B cell (primary cell): Measurements from ENCODE around the gene PSG5.
"Not testable (repeated sequence)": the region's sequence is repeated elsewhere in the genome, so short reads cannot be mapped to it uniquely, and the experiment has no call there.

Source experiments
- CTCF ChIP-seq: fragments of 200-600 bp; IDR thresholded peaks from one replicate; pipeline ENCODE4 v1.8.0; 2022; ENCODE audit warnings: antibody characterized with exemption, mild to moderate bottlenecking
- EZH2 ChIP-seq: IDR thresholded peaks from 2 replicates; pipeline ENCODE4 v1.6.1; 2012; ENCODE audit warnings: borderline replicate concordance, low read depth, mild to moderate bottlenecking, moderate library complexity, low read length; ENCODE audit not compliant: insufficient read depth, poor library complexity, severe bottlenecking

GRCh38 chr19:43219136-43219535, 32.8 kb upstream of the PSG5 start:
- TF ChIP-seq CTCF, EZH2: not testable (repeated sequence)
